ENCODE data around the gene FAM222A.

FAM222A gene

GRCh38 chr12:109721276-109721675, 7.7 kb downstream of the FAM222A start:
- no peak for DNase-seq
- in situ Hi-C loops (cut with MboI; ENCODE audit: low pct_unique_long_range_greater_than_20kb, low sequenced_read_pairs) = no loop called here

DNA sequence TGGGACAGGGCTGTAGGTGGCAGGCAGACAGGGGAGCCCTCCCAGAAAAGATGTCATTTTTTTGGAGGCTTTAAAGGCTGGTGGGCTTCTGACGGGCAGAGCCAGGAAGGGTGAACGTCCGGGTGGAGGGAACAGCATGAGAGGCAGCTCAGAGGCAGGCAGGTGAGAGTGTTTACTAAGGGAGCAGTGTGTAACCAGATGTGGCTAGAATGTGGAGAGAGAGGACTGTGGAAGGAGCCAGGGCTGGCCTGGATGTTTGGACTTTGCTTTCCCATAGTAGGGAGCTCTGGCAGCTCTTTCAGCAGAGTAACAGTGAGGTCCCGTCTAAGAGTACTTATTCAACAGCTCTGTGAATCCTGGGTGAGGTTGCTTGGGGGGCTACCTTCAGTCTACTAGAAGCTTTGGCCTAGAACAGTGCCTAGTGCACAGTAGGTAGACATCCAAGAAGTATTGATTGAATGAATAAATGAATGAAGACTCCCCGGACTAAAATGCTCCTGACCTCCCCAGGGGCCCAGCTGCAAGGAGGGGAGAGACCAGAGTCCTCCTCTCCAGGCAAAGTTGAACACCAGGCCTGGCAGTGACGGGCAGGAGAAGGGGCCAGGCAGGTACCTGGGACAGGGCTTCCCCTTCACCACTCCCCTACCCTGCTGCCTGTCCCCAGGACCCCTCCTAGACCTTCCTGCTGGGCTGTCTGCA, 8.5 kb downstream of the FAM222A start:
- DNase-seq = no peak
- in situ Hi-C loops (cut with MboI; ENCODE audit: low pct_unique_long_range_greater_than_20kb, low sequenced_read_pairs) = no loop called here

GRCh38 chr12:109722721-109723094, 9.1 kb downstream of the FAM222A start:
- in situ Hi-C loops (cut with MboI; ENCODE audit: low pct_unique_long_range_greater_than_20kb, low sequenced_read_pairs) = no loop called here
- DNase-seq = no peak

- in situ Hi-C loops (cut with MboI; ENCODE audit: low pct_unique_long_range_greater_than_20kb, low sequenced_read_pairs) = no loop called here
- no peak for DNase-seq
Measured at GRCh38 chr12:109723311-109723881, 9.8 kb downstream of the FAM222A start.

- DNase-seq = no peak
- in situ Hi-C loops (cut with MboI; ENCODE audit: low pct_unique_long_range_greater_than_20kb, low sequenced_read_pairs) = no loop called here
Measured at GRCh38 chr12:109724321-109724892, 10.8 kb downstream of the FAM222A start.

- DNase-seq = no peak
- in situ Hi-C loops (cut with MboI; ENCODE audit: low pct_unique_long_range_greater_than_20kb, low sequenced_read_pairs) = no loop called here
Measured at GRCh38 chr12:109725321-109726105, 11.9 kb downstream of the FAM222A start.

GRCh38 chr12:109726106-109726497, 12.5 kb downstream of the FAM222A start:
- DNase-seq = no peak
- in situ Hi-C loops (cut with MboI; ENCODE audit: low pct_unique_long_range_greater_than_20kb, low sequenced_read_pairs) = no loop called here

- in situ Hi-C loops (cut with MboI; ENCODE audit: low pct_unique_long_range_greater_than_20kb, low sequenced_read_pairs) = no loop called here
- no peak for DNase-seq
Measured at GRCh38 chr12:109726511-109727038, 12.9 kb downstream of the FAM222A start.

- no peak for DNase-seq
- in situ Hi-C loops (cut with MboI; ENCODE audit: low pct_unique_long_range_greater_than_20kb, low sequenced_read_pairs) = no loop called here
Measured at GRCh38 chr12:109727039-109727723, 13.6 kb downstream of the FAM222A start.

- no peak for DNase-seq
- in situ Hi-C loops (cut with MboI; ENCODE audit: low pct_unique_long_range_greater_than_20kb, low sequenced_read_pairs) = no loop called here
Measured at GRCh38 chr12:109727746-109728726, 14.4 kb downstream of the FAM222A start.

DNA sequence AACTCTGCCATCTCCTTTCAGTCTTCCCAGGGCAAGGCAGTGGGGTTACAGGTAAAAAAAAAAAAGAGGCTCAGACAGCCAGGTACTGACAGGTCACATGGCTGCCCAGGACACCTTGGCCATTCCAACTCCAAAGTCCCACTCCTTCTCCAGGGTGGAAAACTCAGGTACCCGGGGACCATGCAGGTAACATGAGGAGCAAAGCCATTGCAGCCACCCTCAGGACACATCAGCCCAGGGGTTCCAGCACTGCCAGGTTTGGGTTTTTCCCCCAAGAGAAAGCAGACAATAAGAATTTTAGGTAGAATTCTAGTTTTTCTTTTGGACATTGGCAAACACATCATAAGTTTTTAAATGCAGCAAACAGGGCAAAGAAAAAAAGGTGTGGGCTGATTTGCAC, 15.3 kb downstream of the FAM222A start:
- in situ Hi-C loops (cut with MboI; ENCODE audit: low pct_unique_long_range_greater_than_20kb, low sequenced_read_pairs) = no loop called here
- no peak for DNase-seq

GRCh38 chr12:109729371-109729781, 15.8 kb downstream of the FAM222A start:
- in situ Hi-C loops (cut with MboI; ENCODE audit: low pct_unique_long_range_greater_than_20kb, low sequenced_read_pairs) = no loop called here
- no peak for DNase-seq

- DNase-seq = no peak
- in situ Hi-C loops (cut with MboI; ENCODE audit: low pct_unique_long_range_greater_than_20kb, low sequenced_read_pairs) = no loop called here
Measured at GRCh38 chr12:109729801-109730200, 16.2 kb downstream of the FAM222A start.

DNA sequence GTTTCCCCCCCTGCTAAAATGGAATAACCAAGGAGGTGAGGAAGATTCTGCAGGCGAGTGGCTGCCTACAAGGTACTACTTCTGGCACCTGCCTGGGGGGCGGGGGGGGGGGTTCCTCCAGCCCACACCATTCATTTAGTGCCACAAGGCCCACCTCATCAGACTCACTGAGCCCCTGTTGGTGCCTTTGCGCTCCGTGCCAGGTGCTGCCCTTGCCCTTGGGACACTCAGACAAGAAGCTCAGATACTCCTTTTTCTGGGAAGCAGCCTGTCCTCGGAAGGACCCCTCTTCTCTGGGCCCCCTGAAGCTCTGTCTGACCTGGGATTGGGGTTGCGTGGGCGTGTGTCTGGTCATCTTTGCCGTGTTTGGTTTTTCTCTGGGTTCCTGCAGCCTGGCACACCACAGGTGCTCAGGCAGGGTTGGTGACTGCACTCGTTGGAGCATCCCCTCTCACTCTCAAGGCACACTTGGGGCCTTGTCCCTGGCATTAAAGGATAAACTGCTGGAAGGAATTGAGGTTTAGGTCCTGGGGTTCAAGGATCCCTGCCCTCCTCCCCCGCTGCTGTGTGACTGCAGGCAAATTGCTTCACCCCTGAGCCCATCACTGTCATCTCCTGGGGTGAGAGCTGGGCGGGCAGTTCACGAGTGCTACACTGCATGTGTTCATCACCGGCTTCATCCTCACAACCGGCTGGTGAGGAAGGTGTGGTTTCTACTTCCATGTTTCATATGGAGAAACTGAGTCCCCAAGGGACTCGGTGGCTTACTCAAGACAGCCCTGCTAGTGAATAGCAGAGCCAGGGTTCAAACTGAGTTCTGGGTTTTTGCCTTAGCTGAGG, 16.9 kb downstream of the FAM222A start:
- in situ Hi-C loops (cut with MboI; ENCODE audit: low pct_unique_long_range_greater_than_20kb, low sequenced_read_pairs) = no loop called here
- no peak for DNase-seq

DNA sequence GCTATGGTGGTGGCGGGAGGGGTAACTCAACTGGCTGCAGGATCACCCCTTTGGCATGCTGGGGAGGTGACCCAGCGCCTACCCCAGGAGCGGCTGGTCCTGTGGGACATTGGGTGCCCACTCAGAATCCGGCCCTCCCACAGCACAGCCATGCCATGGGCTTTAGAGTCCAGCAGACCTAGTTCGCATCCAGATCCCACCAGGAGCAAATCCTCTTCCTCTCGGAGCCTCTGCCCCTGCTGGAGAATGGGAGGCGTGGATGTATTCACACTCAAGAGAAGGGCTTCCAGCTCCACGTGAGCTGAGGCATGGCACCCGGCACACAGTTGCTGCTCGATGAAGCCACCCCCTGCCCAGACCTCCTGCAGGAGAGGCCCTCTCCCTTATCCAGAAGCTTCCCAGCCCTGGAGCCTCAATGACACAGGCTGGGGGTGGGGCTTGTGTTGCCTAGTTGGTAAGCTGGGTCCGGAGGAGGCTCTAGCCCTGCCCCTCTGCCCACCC, 17.7 kb downstream of the FAM222A start:
- DNase-seq = no peak
- in situ Hi-C loops (cut with MboI; ENCODE audit: low pct_unique_long_range_greater_than_20kb, low sequenced_read_pairs) = no loop called here

DNA sequence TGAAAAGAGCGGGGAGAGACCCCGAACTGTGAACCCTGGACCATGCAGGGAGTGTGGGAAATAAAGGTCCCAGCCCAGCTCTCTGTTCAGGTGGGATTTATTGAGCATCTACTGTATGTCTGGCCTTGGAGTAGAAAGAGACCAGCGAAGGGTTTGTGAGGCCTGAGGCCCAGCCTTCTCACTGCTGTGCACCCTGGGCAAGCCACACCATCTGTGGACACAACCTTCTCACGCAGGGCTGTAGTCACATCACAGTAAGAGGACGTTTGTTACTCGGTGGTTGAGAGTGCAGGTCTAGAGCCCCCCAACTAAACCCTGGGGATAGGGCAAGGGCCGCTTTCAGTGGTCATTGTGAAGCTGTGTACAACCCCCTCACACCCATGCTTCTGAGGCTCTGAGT, 18.2 kb downstream of the FAM222A start:
- in situ Hi-C loops (cut with MboI; ENCODE audit: low pct_unique_long_range_greater_than_20kb, low sequenced_read_pairs) = no loop called here
- DNase-seq = no peak
